Amniotic epithelial cell (primary cell): ENCODE data around the gene ANKRD63.

ENCODE experiments used
- DNase-seq: peaks from one replicate; pipeline ENCODE4 v3.0.0-alpha.2; 2010; ENCODE audit warnings: low read depth

Gene ANKRD63

DNA sequence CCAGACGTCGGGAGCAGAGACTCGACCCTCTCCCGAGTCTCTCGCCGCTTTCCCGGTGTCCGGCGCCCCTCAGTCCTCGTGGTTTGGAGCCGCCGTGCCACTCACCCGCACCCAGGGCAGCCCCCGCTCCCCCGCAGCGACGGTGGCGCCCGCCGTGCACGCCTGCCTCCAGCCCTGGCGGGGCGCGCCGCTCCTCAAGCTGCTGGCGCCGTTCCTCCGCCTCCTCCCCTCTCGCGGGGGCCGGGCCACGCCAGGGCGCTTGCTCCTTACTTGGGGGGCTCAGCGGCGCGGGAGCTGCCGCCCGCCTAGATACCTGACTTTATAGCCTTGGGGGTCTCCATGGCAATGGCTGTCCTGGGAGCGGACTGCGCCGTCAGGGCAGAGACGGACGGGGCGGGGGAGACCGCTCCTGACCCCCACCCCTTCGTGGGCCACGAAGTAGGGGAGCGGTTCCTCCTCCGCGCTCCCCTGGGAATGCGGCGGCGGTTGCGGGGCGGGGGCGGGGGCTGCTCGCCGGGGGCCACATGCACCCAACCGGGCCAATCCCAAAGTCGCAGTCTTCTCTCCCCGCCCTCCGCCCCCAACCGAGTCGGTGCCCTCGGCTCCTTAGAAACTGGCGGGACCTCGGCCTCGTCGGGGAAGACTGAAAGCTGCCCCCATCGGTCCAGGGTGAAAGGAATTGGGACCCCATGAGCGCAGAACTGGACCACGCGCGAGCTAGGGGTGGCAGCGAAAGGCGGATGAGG, at the start of gene ANKRD63:
Gene ANKRD63, minus strand, starts transcription at position 196 of the 746 bp plus-strand sequence. CDS start 478 bp downstream, outside the sequence.
- no peak for DNase-seq

GRCh38 chr15:40332113-40332781, 49.4 kb upstream of the ANKRD63 start:
- DNase-seq = no peak

DNA sequence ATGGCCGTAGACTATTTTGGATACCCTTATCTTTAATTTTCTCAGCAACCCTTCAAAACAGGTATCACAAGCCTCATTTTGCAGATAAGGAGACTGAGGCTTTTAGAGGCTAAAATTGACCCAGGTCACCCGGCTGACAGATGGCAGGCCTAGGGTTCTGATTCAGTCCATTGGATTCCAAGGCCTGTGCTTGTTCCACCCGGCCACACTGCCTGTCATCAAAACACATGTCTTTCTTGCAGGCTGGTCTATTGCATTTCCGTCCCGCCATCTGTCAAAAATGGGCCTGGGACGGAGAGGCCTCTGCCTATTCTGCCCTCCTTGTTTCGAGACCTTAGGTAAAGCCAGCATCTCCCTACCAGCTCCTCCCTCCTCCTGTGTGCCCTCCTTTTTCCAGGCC, 48.8 kb upstream of the ANKRD63 start:
- no peak for DNase-seq

GRCh38 chr15:40331026-40331425, 48.2 kb upstream of the ANKRD63 start:
- DNase-seq = no peak

DNA sequence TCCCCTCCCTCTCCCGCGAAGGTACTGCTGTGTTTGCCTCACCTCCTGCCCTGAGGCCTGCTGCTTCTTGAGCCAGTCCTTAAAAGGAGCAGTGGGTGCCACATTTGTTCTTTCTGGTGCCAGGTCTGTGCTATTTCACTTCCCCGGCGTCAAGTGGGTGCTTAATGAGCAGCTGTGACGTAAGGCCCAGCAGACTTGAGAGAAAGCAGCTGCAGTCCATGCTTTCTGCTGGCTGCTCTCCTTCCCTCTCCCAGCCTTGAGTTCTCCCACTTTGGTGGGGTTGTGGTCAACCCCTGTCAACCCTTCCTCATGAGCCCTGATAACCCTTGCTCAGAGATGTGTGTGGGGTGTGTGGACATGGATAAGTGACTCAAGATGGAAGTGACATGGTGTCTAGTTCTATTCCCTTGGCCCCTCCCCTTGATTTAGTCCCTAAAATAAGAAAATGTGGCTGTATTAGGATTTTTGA, 47.5 kb upstream of the ANKRD63 start:
- DNase-seq = peak; percentile 93

DNA sequence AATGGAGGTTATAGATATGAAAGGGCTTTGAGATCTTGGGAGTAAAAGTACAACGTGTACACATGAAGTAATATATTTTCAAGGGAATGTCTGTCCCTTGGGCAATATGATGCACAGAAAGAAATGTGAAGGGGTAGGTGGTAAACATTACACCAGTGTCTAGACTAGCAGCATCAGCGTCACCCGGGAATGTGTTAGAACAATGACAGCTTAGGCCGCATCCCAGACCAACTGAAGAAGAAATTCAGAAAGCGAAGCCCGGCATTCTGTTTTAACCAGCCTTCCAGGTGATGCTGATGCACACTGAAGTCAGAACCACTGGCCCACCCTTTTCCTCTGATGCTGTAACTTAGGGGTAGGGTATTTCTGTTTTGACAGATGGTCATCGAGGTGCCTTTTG, 46.9 kb upstream of the ANKRD63 start:
- DNase-seq = peak; percentile 80

GRCh38 chr15:40328751-40329150, 45.9 kb upstream of the ANKRD63 start:
- DNase-seq = no peak

GRCh38 chr15:40328176-40328575, 45.3 kb upstream of the ANKRD63 start:
- peak; percentile 86 for DNase-seq

DNA sequence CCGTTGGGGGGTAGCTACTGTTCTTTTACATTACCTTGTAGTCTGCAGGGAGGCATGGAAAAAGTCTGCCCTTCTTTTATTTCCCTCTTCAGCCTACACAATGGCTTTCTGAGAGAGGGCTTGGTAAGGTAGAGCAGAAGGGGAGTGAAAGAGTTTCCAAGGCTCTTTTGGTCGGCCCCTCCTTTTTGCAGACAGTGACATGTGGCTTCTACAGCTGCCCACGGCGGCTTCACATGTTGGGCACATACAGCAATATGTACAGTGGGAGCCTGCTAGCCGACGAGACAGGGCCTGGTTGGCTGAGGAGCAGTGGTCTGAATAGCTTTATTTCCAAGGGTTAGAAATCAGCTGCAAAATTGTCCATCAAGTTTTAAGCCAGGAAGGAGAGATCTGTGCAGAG, 44.6 kb upstream of the ANKRD63 start:
- no peak for DNase-seq

DNA sequence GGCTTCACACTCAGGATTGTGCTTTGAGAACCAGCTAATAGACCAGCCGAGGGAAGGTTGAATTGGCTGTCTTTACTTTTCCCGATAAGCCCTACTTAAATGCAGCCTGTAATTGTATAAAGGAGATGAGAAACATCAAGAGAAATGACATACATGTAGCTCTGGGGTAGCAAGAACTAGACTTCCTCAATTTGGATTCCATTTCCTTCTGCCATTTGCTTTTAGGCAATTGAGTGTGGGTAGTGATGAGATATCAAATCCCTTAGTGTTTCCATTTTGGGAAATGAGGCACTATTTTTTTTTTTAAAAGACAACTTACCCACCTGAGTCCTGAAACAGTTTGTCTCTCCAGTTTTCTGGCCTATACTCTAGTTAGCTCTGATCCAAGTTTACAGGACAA, 42.8 kb upstream of the ANKRD63 start:
- DNase-seq = no peak

DNA sequence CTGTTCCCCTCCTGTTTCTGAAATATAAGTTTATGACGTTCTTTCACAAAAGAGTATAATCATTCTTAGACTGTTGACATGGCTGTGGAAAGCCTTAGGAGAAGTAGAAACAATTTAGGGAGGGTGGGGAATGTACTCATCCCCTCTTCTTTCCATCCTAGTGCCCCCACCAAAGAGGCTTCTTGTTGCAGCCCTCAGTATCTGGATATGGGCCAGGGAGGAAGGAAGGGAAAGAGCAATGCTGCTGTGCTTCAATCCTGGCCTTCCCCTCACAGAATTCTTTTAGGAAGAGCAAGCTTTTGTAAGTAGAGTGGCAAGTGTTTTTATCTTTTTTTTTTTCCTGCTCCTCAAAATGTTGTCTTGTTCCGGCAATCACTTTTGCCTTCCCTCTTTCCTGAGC, 42.3 kb upstream of the ANKRD63 start:
- no peak for DNase-seq

DNA sequence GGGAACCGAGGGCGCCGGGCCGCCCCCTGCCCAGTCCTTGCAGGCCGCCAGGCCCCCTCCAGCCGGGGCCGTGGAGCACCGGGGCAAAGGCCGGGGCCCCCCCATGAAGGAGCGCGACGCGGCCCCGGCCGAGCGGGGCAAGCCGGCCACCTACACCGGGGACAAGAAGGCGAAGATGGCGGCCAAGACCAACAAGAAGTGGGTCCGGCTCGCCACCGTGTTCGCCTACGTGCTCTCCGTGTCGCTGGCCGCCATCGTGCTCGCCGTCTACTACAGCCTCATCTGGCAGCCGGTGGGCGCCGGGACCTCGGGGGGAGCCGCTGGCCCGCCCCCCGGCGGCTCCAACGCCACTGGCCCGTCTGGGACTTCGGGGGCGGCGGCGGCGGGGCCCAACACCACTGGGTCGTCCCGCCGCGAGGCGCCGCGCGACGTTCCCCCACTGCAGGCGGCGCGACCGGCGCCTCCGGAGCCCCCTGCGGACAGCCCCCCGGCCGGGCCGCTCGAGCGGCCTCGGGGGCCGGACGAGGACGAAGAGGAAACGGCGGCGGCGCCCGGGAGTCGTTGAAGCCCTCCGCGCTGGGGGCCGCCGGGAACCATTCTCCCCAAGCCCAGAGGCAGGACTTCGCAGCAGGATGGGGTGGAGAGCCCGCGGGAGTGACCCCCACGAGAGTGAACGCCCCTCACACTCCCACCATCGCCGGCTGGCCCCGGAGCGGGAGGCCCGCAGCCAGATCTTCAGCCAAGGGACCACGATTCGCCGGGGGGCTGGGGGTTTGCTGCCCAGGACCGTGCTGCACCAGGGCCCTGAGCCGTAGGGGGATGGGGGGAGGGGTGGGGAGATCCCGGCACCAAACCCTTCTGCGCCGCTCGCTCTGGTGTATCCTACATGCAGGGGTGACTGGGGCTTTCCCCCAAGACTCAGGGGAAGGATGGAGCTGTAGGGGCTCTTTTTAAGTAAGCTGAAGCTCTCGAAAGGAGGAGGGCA, 41.4 kb upstream of the ANKRD63 start:
- DNase-seq = no peak

DNA sequence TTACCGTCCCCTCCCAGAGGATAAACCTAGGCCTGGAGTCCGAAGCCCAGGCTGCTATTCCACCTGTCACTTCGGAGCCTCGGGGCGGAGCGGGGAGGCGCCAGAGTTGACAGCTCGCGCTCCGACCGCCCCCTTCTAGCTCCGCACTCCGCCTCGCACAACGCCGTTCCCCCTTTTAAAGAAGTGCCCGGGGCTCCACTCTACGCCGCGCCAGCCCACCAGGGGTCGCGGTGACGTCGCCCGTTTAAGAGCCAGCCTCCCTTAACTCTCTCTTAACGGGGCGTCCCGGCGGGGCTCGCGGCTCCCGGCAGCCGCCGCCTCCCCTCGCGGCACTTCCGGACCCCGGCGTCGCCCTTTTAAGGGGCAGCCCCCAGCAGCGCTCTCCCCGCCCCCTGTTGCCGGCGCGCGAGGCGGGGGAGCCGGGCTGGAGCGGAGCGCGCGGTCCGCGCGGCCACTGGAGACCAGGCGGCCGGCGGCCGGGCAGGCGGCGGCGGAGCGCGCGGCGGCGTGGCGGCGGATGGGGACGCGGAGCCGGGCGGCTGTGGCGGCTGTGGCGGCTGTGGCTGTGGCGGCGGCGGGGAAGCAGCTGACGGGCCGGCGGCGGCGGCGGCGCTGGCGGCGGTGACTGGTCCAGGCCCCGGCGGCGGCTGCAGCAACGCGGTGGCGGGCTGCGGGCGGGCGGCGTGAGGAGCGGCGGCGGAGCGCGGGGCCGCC, 40.5 kb upstream of the ANKRD63 start, which contains the start of gene INAFM2:
Gene INAFM2, plus strand, starts transcription at position 454 of the 714 bp plus-strand sequence. CDS start 364 bp downstream, outside the sequence.
- peak; percentile 92 for DNase-seq

- DNase-seq = no peak
Observed at GRCh38 chr15:40322531-40323238, 39.8 kb upstream of the ANKRD63 start.

DNA sequence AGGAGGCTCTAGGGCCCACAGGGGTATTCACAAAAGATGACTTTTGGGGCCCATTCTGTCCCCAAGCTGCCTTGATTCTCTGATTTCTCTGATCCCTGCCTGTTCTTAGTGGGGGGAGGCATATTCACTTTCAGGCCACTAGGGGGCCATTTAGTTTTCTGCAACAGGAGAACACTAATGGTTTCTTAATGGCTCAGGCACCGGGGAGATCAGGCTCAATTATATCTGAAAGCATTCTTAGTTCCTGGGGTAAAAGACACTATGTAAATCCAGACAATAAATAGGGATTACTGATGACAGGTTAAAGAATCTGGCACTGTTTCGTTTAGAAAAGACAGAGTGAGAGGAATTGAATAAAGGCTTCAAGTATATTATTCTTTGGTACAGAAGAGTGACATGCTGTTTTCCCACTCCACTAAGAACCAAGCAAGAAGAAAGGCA, 38.1 kb upstream of the ANKRD63 start:
- peak; percentile 66 for DNase-seq

GRCh38 chr15:40320409-40320808, 37.5 kb upstream of the ANKRD63 start:
- DNase-seq = no peak

DNA sequence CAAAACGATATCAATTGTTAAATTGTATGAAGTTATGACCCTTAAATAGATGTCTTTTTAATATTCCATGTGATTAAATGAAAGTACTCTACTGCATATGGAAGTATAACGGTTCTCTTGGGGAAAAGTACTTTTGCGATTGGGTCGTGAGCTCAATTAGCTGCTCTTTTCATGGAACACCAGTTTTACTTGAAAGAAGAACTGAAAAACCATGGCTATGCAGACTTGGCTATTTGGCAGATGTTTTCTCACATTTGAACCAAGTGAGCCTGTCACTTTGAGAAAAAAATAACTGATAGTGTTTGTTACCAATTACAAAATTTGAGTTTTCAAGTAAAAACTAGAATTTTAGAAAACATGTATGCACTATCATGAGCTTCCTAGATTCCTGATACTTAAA, 34.7 kb upstream of the ANKRD63 start:
- DNase-seq = no peak

DNA sequence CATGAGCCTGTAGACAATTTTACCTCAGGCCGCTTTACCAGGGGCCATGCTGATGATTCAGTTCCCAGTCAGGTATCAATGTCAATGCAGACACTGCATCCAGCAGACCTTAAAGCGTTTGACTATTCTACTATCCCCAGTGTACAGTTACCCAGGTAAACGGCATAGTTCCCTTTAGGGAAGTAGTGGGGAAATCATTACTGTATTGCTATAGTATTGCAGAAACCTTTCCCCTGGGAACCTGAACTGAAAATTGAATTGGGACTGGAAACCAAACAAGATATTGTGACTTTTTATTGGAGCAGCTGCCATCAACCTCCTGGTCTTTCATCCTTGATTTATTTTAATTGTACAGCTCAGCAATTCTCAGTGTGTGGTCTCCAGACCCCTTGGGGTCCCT, 34.1 kb upstream of the ANKRD63 start:
- no peak for DNase-seq

DNA sequence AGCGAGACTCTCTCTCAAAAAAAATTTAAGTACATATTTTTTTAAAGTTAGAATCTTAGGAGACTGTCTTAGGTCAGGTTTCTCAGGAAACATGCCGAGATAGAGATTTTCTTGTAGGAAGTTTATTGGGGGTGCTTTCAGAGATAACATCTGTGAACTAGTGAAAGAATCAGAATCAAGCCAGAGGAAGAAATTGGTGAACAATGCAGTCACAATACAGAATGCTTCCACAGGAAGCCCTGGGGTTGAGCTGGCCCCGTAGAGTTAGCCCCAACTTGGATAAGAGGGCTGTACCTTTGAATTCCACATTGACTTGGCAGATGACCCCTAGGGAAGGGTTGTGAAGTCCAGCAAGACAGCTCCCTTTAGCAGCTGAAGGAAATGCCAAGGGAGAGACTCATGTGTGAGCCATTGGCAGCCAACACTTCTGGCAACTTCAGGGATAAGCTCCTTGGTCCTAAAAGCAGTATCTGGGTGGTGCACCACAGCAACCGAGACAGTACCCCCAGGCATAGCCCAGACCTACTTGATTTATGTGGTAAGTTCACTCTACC, 31.9 kb upstream of the ANKRD63 start:
- no peak for DNase-seq
